HG03139 (cell line): ENCODE results near the gene MTFMT.
"Not testable (repeated sequence)": the region's sequence is repeated elsewhere in the genome, so short reads cannot be mapped to it uniquely, and the experiment has no call there.

Experiments used
- ATAC-seq: cut with Tn5 transposase; IDR thresholded peaks from one replicate; pipeline ENCODE4 v1.9.1; 2021; ENCODE audit not compliant: unreplicated experiment

MTFMT gene

DNA sequence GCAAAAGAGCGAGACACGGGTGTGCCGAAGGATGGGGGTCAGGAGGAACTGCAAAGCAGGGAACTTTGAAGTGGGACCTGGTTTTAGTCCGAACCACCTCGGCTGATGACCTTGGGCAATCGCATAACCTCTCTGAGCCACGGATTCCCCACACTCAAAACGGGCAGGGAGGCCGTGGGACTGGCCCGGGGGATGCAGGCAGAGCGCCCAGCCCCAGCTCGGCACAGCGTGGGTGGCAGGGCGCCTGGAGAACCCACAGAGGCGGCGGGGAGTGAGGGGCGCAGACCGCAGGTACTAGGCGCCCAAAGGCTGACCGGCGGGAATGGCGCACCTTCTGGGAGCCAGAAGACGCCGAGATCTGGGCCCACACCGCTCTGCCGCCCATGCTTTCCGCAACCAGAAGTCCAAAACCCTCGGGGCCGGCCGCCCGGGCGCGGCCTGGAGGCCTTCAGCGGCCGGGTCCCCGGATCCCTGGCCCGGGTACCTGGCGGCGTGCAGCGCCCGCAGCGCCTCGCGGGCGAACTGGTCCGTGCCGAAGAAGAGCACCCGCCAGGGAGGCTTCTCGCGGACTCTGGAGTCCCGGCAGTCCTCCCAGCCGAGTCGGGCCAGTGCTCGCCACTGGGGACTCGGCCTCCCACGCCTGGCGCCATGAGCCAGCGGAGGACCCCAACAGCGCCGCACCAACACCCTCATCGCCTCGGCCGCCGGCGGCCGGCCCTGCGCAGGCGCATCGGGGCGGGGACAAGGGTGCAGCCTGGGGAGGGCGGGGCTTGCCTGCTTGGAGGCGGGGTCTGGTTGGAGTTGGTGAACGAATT, at the start of gene MTFMT:
Gene MTFMT, minus strand, starts transcription at position 719 of the 815 bp plus-strand sequence. Its CDS starts 26 bp downstream, at position 693.
- peak; percentile 76 for ATAC-seq

DNA sequence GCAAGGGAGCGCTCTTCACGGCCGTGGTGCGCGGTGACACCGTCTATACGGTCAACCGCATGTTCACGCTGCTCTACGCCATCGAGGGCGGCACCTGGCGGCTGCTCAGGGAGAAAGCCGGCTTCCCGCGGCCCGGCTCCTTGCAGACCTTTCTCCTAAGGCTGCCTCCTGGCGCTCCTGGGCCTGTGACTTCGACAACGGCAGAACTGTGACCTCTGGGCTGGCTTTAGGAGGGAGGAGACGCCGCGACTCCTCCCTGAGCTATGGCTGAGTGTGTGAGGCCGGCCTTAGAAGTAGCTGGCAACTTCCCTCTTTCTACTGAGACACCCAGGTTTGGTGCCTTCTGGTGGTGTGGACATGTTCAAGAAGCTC, 48.5 kb upstream of the MTFMT start:
- ATAC-seq = no peak

GRCh38 chr15:65077291-65077980, 48.0 kb upstream of the MTFMT start:
- ATAC-seq = no peak

DNA sequence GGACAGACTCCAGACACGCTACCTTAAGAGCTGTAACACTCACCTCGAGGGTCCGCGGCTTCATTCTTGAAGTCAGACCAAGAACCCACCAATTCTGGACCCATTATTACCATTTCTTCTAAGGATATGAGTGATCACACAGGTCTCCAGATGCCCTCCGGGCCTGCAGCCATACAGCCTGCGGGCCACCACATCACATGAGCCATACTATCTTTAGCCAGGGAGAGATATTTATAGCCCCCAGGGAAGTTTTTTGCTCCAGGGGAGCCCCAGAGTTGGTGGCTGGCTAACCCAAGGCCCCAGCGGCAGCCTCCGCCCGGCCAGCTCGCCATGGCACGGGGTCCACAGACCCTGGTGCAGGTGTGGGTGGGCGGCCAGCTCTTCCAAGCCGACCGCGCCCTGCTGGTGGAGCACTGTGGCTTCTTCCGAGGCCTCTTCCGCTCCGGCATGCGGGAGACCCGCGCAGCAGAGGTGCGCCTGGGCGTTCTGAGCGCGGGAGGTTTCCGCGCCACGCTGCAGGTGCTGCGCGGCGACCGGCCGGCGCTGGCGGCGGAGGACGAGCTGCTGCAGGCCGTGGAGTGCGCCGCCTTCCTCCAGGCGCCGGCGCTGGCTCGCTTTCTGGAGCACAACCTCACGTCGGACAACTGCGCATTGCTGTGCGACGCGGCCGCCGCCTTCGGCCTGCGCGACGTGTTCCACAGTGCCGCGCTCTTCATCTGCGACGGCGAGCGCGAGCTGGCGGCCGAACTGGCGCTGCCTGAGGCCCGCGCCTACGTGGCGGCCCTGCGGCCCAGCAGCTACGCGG, 47.2 kb upstream of the MTFMT start, which contains the start of gene KBTBD13:
Gene KBTBD13, plus strand, starts transcription at position 261 of the 805 bp plus-strand sequence. Its CDS starts 70 bp downstream, at position 331.
- ATAC-seq = no peak

DNA sequence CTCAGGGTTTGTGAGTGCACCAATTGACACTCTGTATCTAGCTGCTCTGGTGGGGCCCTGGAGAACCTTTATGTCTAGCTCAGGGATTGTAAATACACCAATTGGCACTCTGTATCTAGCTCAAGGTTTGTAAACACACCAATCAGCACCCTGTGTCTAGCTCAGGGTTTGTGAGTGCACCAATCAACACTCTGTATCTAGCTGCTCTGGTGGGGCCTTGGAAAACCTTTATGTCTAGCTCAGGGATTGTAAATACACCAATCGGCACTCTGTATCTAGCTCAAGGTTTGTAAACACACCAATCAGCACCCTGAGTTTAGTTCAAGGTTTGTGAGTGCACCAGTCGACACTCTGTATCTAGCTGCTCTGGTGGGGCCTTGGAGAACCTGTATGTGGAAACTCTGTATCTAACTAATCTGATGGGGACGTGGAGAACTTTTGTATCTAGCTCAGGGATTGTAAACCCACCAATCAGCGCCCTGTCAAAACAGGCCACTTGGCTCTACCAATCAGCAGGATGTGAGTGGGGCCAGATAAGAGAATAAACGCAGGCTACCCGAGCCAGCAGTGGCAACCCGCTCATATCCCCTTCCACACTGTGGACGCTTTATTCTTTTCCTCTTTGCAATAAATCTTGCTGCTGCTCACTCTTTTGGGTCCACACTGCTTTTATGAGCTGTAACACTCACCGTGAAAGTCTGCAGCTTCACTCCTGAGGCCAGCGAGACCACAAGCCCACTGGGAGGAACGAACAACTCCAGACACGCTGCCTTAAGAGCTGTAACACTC, 46.4 kb upstream of the MTFMT start:
- not testable (repeated sequence) for ATAC-seq

DNA sequence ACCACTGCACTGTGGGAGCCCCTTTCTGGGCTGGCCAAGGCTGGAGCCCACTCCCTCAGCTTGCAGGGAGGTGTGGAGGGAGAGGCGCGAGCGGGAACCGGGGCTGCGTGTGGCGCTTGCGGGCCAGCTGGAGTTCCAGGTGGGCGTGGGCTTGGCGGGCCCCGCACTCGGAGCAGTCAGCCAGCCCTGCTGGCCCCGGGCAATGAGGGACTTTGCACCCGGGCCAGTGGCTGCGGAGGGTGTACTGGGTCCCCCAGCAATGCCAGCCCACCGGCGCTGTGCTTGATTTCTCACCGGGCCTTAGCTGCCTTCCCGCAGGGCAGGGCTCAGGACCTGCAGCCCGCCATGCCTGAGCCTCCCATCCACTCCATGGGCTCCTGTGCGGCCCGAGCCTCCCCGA, 45.5 kb upstream of the MTFMT start:
- not testable (repeated sequence) for ATAC-seq

DNA sequence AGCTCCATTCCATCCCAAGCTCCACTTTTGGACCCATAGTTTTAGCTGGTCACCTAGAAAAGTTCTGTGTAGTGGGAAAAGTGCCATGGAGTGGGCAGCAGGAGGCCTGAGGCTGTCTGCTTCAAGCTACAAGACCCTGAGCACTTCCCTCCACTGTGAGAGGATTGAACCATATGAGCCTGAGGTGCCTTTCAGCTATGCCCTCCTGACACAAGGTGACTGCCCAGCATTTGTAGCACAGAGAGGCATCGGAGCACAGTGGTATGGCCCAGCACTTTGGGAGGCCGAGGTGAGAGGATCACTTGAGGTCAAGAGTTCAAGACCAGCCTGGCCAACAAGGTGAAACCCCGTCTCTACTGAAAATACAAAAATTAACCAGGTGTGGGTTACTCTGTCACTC, 43.2 kb upstream of the MTFMT start:
- ATAC-seq = no peak

- no peak for ATAC-seq
Observed at GRCh38 chr15:65072027-65072426, 42.6 kb upstream of the MTFMT start.

GRCh38 chr15:65071381-65071811, 42.0 kb upstream of the MTFMT start:
- no peak for ATAC-seq

GRCh38 chr15:65069779-65070546, 40.5 kb upstream of the MTFMT start:
- ATAC-seq = no peak

- no peak for ATAC-seq
Observed at GRCh38 chr15:65069179-65069578, 39.7 kb upstream of the MTFMT start.

DNA sequence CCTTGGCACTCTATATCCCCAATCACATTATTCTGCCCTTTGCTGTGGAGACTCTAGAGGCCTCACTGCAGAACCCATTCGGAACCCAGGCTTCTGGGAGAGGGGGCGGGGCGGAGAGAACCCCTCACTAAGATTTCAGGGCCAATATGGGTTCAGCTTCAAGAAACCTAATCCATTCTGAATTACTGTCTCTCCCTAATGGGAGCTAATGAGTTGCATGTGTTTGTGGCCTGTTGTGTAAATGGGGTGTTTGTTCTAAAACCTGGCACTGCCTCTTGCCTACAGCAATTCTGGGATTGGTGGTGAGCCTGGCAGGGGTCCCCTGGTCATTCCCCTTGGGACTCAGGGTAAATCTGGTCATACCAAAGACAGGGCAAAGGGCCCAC, 39.0 kb upstream of the MTFMT start:
- no peak for ATAC-seq

- ATAC-seq = no peak
Observed at GRCh38 chr15:65067645-65068402, 38.4 kb upstream of the MTFMT start, which contains the start of gene RASL12. Gene RASL12, minus strand, starts transcription at chr15:65067991. Its CDS starts 156 bp downstream, at chr15:65067835.

GRCh38 chr15:65067317-65067644, 37.8 kb upstream of the MTFMT start:
- ATAC-seq = no peak

GRCh38 chr15:65066635-65067316, 37.3 kb upstream of the MTFMT start:
- no peak for ATAC-seq

DNA sequence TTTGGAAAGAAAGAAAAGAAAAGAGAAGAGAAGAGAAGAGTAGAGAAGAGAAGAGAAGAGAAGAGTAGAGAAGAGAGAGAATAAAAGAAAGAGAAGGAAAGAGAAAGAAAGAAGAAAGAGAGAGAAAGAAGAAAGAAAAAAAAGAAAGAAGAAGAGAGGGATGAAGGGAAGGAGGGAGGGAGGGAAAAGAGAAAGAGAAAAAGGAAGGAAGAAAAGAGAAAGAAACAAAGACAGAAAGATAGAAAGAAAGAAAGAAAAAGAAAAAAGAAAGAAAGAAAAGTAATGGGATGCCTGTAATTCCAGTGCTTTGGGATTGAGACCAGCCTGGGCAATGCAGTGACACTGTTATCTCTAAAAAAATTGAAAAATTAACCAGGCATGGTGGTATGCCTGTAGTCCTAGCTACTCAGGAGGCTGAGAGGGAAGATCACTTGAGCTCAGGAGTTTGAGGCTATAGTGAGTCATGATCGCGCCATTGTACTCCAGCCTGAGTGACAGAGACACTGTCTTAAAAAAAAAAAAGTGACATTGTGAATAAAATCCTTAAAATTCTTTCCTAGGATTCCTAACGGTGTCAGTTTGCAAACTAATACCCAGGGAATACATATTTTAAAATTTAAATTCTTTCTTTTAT, 36.7 kb upstream of the MTFMT start:
- ATAC-seq = no peak

GRCh38 chr15:65062726-65063125, 33.3 kb upstream of the MTFMT start:
- ATAC-seq = no peak

DNA sequence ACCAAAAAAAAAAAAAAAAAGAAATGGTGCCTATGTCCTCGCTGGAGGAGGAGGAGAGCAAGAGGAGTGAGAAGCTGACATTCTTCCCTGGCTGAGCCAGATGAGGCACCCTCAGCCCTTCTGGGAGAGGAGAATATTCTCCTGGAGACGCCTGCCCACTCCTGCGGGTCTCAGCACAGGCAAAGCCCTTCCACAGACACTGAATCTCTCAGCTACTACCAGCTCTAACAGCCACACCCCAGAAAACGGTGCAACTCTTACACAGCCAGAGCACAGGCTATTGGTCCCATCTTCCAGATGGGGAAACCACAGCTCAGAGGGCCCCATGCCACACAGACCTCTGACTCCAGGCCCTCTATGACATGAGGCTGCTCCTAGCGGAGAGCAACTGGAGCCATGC, 32.6 kb upstream of the MTFMT start:
- ATAC-seq = no peak
